MV-4-11 (cell line): ENCODE data around the gene ILF3.
A peak's percentile ranks its signal among the peaks of the same experiment; 100 is the strongest.

Experiments
- DNase-seq: peaks from one replicate; lab custom pipeline; 2025; lab: John Stamatoyannopoulos, UW

The ILF3 gene

GRCh38 chr19:10653732-10654609 is at the start of gene ILF3:
ILF3 (plus strand) TSS chr19:10654346; CDS start chr19:10670606, 16,260 bp downstream.
- peak; percentile 100 for DNase-seq

GRCh38 chr19:10604460-10604980 is 49.6 kb upstream of the ILF3 start:
- DNase-seq = no peak

DNA sequence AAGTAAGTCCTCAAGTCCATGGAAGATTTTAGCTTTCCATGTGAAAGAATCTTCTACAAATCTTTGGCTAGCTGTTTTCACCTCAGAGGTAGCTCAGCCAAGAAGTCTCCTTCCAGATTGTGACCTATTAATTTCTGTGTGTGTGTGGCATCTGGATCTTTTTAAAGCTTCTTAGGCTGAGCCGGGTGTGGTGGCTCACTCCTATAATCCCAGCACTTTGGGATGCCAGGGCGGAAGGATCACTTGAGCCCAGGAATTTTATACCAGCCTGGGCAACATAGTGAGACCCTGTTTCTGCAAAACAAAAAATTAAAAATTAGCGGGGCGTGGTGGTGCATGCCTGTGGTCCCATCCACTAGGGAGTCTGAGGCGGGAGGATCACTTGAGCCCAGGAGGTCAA is 42.2 kb upstream of the ILF3 start:
- DNase-seq = no peak

GRCh38 chr19:10612499-10613119 is 41.5 kb upstream of the ILF3 start:
- DNase-seq = no peak

DNA sequence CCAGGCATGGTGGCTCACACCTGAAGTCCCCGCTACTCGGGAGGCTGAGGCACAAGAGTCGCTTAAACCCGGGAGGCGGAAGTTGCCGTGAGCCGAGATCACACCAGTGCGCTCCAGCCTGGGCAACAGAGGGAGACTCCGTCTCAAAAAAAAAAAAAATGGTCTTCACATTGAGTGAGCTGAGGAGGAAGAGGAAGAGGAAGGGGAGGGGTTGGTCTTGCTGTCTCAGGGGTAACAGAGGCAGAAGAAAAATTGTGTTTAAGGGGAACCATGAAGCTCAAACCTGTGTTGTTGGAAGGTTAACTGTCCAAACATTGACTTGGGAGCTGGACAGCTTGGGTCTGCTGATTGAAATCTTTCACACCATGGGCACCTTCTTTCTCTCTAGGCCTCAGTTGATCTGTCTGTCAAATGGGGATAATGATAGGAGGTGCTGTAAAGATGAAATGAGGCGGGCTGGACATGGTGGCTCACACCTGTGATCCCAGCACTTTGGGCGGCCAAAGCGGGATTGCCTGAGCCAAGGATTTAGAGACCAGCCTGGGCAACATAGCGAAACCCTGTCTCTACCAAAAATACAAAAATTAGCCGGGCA is 38.6 kb upstream of the ILF3 start:
- no peak for DNase-seq

DNA sequence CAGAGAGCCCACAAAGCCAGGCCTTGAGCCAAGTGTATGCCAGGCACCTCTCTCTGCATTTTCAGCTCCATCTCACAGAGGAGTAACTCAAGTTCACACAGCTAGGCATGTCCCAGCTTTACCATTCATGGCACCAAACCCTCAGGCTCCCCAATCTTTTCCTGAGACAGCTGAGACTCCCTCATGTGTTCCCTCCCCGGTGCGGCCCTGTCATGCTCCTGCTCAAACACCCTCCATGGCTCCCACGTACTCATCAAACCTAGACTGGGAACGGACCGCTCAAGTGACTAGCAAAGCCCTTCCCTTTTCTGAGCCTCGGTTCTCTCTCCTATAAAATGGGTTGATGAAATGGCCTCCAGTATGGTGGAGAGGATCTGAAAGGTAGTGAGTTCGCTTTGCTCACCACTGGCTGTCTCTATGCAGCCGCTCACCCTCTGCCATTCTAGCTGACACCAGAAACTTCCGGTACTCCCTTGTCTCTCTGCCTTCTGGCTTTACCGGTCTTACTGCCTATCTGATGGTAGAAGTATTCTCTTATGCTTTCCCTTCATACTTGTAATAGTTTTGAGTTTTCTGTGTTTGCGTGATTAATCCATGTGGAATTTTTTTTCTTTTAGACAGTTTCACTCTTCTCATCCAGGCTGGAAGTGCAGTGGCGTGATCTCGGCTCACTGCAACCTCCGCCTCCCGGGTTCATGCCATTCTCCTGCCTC is 36.6 kb upstream of the ILF3 start:
- no peak for DNase-seq

- no peak for DNase-seq
These were observed 35.3 kb upstream of the ILF3 start for GRCh38 chr19:10618846-10619245.

DNA sequence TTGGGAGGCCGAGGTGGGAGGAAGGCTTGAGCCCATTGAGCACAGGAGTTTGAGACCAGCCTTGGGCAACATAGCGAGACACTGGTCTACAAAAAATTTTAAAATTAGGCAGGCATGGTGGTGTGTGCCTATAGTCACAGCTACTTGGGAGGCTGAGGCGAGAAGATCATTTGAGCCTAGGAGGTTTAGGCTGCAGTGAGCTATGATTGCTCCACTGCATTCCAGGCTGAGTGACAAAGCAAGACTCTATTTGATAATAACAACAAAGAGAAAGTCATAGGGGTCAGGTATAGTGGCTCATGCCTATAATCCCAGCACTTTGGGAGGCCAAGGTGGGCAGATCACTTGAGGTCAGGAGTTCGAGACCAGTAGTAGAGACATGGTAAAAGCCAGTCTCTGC is 33.4 kb upstream of the ILF3 start:
- DNase-seq = no peak

DNA sequence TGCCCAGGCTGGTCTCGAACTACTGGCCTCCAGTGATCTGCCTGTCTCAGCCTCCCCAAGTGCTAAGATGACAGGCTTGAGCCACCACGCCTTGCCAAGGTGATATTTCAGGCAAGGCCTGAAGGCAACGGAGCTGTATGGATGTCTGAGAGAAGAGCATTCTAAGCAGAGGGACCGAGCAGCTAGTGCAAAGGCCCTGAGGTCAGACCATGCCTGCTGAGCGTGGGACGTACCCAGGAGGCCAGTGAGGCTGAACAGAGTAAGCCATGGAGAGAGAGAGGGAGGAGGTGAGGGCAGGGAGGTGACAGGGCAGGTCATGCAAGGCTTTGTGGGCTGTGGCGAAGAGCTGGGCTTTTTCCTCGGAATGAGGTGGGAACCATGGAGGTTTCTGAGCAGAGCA is 32.2 kb upstream of the ILF3 start:
- no peak for DNase-seq

- DNase-seq = no peak
These were observed 29.6 kb upstream of the ILF3 start for GRCh38 chr19:10624585-10624984.

- DNase-seq = no peak
These were observed 29.0 kb upstream of the ILF3 start, which contains the start of gene SLC44A2 for GRCh38 chr19:10625003-10625761. SLC44A2 (plus strand) TSS chr19:10625553; CDS start chr19:10625634, 81 bp downstream.

GRCh38 chr19:10625762-10626138 is 28.4 kb upstream of the ILF3 start:
- no peak for DNase-seq

DNA sequence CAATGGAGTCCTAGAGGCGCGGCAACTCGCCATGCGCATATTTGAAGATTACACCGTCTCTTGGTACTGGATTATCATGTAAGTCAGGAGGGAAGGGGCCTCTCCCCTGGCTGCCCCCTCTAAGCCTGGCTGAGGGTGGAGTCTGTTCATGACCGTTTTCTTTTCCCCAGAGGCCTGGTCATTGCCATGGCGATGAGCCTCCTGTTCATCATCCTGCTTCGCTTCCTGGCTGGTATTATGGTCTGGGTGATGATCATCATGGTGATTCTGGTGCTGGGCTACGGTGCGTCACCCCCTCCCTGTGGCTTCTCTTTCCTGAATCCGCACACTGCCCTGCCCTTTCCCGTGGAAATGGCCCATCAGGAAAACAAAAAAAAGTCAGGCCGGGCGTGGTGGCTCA is 22.3 kb upstream of the ILF3 start:
- DNase-seq = no peak

GRCh38 chr19:10634430-10634829 is 19.7 kb upstream of the ILF3 start:
- no peak for DNase-seq

- no peak for DNase-seq
These were observed 19.2 kb upstream of the ILF3 start for GRCh38 chr19:10634963-10635362.

DNA sequence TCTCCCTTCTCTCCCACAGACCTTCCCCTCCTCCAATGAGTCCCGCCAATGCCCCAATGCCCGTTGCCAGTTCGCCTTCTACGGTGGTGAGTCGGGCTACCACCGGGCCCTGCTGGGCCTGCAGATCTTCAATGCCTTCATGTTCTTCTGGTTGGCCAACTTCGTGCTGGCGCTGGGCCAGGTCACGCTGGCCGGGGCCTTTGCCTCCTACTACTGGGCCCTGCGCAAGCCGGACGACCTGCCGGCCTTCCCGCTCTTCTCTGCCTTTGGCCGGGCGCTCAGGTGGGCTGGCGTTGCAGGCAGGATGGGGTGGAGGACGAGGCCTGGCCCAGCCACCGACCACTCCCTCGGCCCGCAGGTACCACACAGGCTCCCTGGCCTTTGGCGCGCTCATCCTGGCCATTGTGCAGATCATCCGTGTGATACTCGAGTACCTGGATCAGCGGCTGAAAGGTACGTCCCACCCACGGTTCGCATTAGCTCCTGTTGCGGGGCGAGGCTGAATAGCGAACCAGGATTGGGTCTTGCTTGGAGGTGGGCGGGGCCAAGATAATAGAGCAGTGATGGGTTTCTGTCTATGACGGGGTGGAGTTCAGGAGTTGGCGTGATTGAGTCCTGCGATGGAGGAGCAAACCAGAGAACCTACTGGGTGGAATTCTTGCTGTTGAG is 17.7 kb upstream of the ILF3 start:
- DNase-seq = no peak

DNA sequence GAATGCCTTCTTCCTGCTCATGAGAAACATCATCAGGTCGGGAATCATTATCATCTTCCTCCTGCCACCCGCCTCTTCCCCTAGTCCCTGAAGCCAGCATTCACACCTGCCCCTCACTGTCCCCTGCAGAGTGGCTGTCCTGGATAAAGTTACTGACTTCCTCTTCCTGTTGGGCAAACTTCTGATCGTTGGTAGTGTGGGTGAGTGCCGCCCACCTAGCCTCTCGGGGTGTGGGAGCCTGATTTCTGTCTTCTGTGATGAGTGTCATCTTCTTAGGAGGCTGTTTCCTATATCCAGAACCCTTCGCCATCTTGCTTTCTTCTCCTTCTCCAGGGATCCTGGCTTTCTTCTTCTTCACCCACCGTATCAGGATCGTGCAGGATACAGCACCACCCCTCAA is 16.3 kb upstream of the ILF3 start:
- peak; percentile 16 for DNase-seq

GRCh38 chr19:10639836-10640235 is 14.3 kb upstream of the ILF3 start:
- peak; percentile 99 for DNase-seq

DNA sequence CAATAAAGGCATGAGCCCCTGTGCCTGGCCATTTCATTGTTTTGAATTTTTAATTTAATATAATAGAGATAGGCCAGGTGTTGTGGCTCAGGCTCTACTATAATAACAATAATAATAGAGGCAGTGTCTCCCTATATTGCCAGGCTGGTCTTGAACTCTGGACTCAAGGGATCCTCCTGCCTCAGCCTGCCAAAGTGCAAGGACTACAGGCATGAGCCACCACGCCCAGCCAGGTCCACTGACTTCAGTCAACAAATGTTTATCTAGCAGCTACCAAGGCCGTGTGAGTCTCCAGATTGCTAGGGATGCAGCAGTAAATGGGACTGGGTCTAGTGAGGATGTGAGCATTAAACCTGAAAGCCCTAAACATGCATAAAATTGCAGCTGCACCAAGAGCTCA is 13.8 kb upstream of the ILF3 start:
- no peak for DNase-seq

DNA sequence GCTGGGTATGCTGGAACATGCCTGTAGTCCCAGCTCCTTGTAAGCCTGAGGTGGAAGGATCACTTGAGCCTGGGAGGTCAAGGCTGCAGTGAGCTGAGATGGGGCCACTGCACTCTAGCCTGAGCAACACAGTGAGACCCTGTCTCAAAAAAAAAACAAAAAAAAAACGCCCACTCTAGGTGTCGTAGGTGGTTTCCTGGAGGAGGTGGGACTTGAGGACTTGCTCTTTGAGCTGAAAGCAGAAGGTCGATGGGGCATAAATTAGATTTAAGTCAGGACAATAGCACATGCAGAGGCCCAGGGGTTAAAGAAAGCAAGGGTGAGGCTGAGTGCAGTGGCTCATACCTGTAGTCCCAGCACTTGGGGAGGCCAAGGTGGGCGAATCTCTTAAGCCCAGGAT is 12.9 kb upstream of the ILF3 start:
- no peak for DNase-seq
